OCI-LY3 (cell line): ENCODE results near the gene RCAN2.

ENCODE experiments used
- H2AFZ ChIP-seq: fragments of 200-600, 300-600 bp; shearing (Covaris generic); 2 replicates; pipeline ENCODE4 v1.6.0; 2014; ENCODE audit warnings: antibody characterized with exemption, low read depth, low read length
- H3K27ac ChIP-seq: fragments of 200-600, 300-600 bp; sonication (generic); 2 replicates; pipeline ENCODE4 v1.5.1; 2014; ENCODE audit warnings: mild to moderate bottlenecking, low read length, moderate library complexity, mixed read lengths
- H3K27me3 ChIP-seq: fragments of 200-600, 300-600 bp; sonication (generic); 2 replicates; pipeline ENCODE4 v1.6.1; 2014; ENCODE audit warnings: low read depth, low read length, mixed read lengths
- H3K36me3 ChIP-seq: fragments of 200-600, 300-600 bp; sonication (generic); replicated peaks from 2 replicates; pipeline ENCODE3; 2014; ENCODE audit warnings: low read depth, low read length, mixed read lengths
- H3K4me1 ChIP-seq: fragments of 300-600, 200-600 bp; sonication (generic); 2 replicates; pipeline ENCODE4 v1.6.1; 2014; ENCODE audit warnings: low read length, mixed read lengths
- H3K4me2 ChIP-seq: fragments of 200-600, 300-600 bp; sonication (generic); 2 replicates; pipeline ENCODE4 v1.6.1; 2014; ENCODE audit warnings: low read length, mixed read lengths
- H3K4me3 ChIP-seq: fragments of 300-600, 200-600 bp; sonication (generic); 2 replicates; pipeline ENCODE4 v1.5.1; 2014; ENCODE audit warnings: antibody characterized with exemption, mild to moderate bottlenecking, low read length, moderate library complexity
- H3K79me2 ChIP-seq: fragments of 300-600, 200-600 bp; shearing (Covaris generic); 2 replicates; pipeline ENCODE4 v1.6.1; 2014; ENCODE audit warnings: mild to moderate bottlenecking, low read length, mixed read lengths
- H3K9ac ChIP-seq: fragments of 300-600, 200-600 bp; shearing (Covaris generic); 2 replicates; pipeline ENCODE4 v1.6.0; 2014; ENCODE audit warnings: mild to moderate bottlenecking, low read length, moderate library complexity
- H3K9me3 ChIP-seq: fragments of 200-600, 300-600 bp; shearing (Covaris generic); 2 replicates; pipeline ENCODE4 v1.6.1; 2014; ENCODE audit warnings: low read length, mixed read lengths; ENCODE audit not compliant: insufficient read depth
- H4K20me1 ChIP-seq: fragments of 200-600, 300-600 bp; sonication (generic); 2 replicates; pipeline ENCODE4 v1.6.1; 2016; ENCODE audit warnings: low read length, mixed read lengths; ENCODE audit not compliant: insufficient read depth
- EZH2phosphoT487 ChIP-seq: fragments of 200-600 bp; shearing (Covaris generic); IDR thresholded peaks from 2 replicates; pipeline ENCODE4 v1.6.1; 2018; ENCODE audit warnings: antibody characterized with exemption, mixed run types, low read depth
- TF ChIP-seq, protein P1 (sequence below): fragments of 200-600, 300-600 bp; sonication (generic); IDR thresholded peaks from 2 replicates; pipeline ENCODE4 v1.5.1; 2014; ENCODE audit warnings: antibody characterized with exemption, low read length, low read depth

Gene RCAN2

DNA sequence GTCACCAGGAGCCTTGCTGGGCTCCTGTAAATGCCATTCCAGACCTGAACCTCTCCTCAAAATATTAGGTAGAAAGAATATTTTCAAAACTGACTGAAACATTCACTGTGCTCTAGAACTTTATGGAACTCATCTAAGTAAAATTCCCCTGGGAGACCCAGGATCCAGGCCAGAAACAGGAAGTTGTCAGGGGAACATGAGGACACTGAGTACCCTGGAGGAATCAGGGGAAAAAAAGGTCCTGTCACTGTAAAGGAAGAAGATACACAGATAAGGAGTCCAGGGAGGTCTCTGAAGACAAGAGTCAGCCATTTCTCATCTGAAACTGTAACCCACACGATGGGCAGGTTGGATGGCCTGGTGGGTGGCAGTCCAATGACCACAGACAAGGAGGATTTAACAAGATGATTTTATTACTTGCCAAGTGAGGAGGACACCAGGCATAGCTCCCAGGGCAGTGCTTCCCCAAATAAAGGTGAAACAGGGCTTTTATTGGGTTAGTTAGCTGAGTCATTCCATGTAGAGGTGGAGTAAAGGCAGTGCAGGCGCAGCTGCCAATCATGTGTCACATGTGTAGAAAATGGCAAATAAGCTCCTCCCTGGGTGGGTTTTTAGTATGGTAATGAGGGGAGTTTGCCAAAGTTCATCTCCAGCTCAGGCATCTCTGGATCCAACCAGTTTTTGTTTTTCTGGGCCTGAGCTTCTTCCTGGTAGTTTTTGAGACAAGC lies 138.5 kb downstream of the RCAN2 start:
- Histone ChIP-seq H3K36me3 (no peaks in the 10 kb centered on the region), H2AFZ (no peak overlapping the region)
- TF ChIP-seq, protein P1, sequence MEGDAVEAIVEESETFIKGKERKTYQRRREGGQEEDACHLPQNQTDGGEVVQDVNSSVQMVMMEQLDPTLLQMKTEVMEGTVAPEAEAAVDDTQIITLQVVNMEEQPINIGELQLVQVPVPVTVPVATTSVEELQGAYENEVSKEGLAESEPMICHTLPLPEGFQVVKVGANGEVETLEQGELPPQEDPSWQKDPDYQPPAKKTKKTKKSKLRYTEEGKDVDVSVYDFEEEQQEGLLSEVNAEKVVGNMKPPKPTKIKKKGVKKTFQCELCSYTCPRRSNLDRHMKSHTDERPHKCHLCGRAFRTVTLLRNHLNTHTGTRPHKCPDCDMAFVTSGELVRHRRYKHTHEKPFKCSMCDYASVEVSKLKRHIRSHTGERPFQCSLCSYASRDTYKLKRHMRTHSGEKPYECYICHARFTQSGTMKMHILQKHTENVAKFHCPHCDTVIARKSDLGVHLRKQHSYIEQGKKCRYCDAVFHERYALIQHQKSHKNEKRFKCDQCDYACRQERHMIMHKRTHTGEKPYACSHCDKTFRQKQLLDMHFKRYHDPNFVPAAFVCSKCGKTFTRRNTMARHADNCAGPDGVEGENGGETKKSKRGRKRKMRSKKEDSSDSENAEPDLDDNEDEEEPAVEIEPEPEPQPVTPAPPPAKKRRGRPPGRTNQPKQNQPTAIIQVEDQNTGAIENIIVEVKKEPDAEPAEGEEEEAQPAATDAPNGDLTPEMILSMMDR, result no peak
- TF ChIP-seq EZH2phosphoT487, result no peak

DNA sequence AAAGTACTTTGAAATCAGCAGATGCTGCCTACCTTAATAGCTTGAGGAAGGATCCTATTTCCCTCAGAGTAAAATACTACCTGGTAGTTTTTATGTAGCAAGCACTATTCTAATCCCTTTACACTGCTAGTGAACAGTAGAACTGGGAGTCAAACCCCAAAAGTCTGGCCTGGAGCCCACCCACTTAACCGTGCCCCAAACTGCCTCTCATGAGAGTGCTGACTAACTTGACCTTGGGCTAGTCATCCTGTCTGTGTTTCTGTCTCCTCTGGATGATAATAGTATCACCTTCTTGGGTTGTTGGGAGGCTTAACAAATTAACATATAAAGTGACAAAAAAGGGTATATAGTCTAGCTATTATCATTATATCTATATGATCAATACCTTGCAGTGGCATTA lies 140.5 kb downstream of the RCAN2 start:
- Histone ChIP-seq H3K27me3 (no peaks in the 10 kb centered on the region), H3K27ac (no peak overlapping the region), H4K20me1 (no peaks in the 10 kb centered on the region), H3K9me3 (no peaks in the 10 kb centered on the region), H3K4me1 (peaks cover 4% of the 10 kb centered on the region), H3K4me3 (no peak overlapping the region), H3K4me2 (no peak overlapping the region), H3K79me2 (no peaks in the 10 kb centered on the region), H2AFZ (no peak overlapping the region), H3K36me3 (no peaks in the 10 kb centered on the region), H3K9ac (no peak overlapping the region)
- TF ChIP-seq, protein P1, result no peak
- no peak for TF ChIP-seq EZH2phosphoT487

More for the DNA sequence above, 138.5 kb downstream of the RCAN2 start:
- no peak overlapping the region for H3K4me2 ChIP-seq
- H3K27me3 ChIP-seq, result no peaks in the 10 kb centered on the region
- H3K4me3 ChIP-seq, result no peak overlapping the region
- H3K9me3 ChIP-seq, result no peaks in the 10 kb centered on the region
- H3K79me2 ChIP-seq, result no peaks in the 10 kb centered on the region
- H3K27ac ChIP-seq, result no peak overlapping the region
- H3K9ac ChIP-seq, result no peak overlapping the region
- H3K4me1 ChIP-seq, result peaks cover 19% of the 10 kb centered on the region
- H4K20me1 ChIP-seq, result no peaks in the 10 kb centered on the region

DNA sequence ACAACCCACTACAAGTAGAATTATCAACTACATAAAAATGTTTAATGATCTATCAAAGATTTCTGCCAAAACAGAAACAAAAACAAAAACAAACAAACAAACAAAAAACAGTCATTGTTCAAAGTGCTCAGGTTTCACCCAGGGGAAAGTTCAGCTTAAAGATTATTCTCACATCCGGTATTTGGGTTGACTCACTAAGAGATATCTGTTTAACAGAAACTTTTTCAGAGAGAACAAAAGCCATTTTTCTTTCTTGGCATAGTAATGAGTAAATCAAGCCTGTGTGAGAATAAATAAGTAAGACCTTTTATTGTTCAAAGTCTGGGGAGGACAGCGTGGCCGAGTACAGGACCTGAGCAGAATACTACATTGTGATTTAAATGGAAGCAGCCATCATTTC lies 143.6 kb downstream of the RCAN2 start:
- Histone ChIP-seq H4K20me1 (no peaks in the 10 kb centered on the region), H3K27ac (no peak overlapping the region), H3K27me3 (no peaks in the 10 kb centered on the region), H3K79me2 (no peaks in the 10 kb centered on the region), H3K9me3 (no peaks in the 10 kb centered on the region), H3K9ac (no peak overlapping the region), H2AFZ (no peak overlapping the region), H3K36me3 (no peaks in the 10 kb centered on the region), H3K4me1 (peaks cover 4% of the 10 kb centered on the region), H3K4me2 (no peak overlapping the region), H3K4me3 (no peak overlapping the region)
- TF ChIP-seq, protein P1, result no peak
- TF ChIP-seq EZH2phosphoT487, result no peak

DNA sequence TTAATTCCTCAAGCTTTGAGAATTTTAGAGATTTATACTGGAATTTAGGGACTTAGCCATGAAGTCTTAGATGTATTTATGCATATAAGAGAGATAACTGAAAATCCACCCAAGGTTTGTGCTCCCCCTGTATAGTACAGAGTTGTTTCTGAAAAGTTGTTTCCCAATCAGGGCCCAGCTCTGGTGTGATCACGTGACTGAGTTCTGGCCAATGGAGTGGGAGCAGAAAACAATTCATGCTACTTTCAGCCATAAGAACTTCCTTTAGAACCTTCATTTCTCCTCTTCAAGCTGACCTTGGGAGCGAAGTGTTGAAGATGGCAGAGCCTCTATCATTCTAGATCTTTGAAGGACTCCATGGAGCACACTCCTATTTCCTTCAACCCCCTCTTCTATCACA lies 151.0 kb downstream of the RCAN2 start:
- H3K4me3 ChIP-seq, result no peak overlapping the region
- H3K27ac ChIP-seq, result no peak overlapping the region
- no peaks in the 10 kb centered on the region for H3K79me2 ChIP-seq
- no peak overlapping the region for H2AFZ ChIP-seq
- no peaks in the 10 kb centered on the region for H4K20me1 ChIP-seq
- no peak overlapping the region for H3K9ac ChIP-seq
- no peak overlapping the region for H3K4me2 ChIP-seq
- H3K27me3 ChIP-seq, result no peaks in the 10 kb centered on the region
- no peaks in the 10 kb centered on the region for H3K36me3 ChIP-seq
- TF ChIP-seq EZH2phosphoT487, result no peak
- TF ChIP-seq, protein P1, result no peak
- H3K4me1 ChIP-seq, result no peaks in the 10 kb centered on the region
- no peaks in the 10 kb centered on the region for H3K9me3 ChIP-seq
